Ramos (cell line): ENCODE data around the gene DOCK3.

ENCODE experiments used
- in situ Hi-C: fragments of 300-500 bp; cut with MboI; formaldehyde crosslinking; loops from one replicate; pipeline ENCODE4 v1.14.3; 2022; ENCODE audit warnings: low sequenced_read_pairs; ENCODE audit not compliant: unreplicated experiment

The DOCK3 gene

DNA sequence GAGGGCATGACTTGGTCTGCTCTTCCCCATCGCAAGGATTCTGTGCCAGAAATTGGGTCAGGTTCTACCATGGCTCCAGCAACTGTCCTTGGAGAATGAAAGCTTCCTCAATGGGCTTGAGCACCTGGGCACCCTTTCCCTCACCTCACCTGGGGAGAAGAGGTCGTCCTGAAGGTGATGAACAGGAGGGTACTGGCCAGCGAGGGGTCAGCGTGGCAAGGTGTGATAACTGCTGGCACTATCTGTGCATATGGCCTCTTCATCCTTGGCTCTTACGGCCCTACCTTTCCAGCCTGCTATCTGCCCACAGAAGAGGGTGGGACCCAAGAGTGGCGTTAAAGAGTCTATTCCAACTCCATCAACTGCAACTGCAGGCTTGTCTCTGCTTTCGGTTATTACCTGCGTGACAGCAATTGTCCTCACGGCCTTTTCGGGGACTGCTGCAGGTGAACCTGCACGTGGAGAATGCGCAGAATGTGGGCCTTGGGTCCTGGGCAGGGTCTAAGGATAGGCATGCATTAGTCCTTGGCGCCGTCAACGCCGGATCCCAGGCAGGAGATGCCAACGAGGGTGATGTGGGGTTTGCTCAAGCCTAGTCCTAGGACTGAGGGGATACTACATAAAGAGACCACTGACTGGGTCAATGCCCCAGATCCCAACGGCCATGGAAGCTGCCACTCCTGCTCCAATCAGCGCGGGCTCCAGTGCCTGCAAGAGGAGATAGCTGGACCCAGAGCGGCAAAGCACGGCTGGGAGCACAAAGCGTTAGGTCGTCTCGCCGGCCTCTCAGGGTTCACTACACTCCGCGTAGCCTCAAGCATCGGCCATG is 715.7 kb downstream of the DOCK3 start:
- in situ Hi-C loops: no loop called here

DNA sequence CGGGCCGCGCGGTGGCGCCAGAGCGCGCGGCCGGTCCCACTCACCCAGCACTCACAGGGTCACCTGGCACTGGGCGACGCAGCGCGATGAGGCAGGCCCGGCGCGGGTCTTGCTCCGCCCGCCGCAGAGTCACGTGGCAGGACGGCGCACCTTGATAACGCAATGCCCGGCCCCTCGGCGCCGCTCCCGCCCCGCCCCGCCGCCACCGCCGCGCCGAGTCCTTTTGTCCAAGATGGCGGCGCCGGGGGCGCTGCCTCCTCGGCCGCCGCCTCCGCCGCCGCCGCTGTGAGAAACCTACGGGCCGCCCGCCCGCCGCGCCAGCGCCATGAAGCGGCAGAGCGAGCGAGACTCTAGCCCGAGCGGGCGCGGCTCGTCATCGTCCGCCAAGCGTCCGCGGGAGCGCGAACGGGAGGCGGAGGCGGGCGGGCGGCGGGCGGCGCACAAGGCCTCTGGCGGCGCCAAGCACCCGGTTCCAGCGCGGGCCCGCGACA is 716.4 kb downstream of the DOCK3 start, which contains the start of gene RBM15B:
TSS of gene RBM15B (plus strand) at position 211 of the 491 bp plus-strand sequence. CDS start at position 326, 115 bp downstream.
- in situ Hi-C loops: no loop called here

DNA sequence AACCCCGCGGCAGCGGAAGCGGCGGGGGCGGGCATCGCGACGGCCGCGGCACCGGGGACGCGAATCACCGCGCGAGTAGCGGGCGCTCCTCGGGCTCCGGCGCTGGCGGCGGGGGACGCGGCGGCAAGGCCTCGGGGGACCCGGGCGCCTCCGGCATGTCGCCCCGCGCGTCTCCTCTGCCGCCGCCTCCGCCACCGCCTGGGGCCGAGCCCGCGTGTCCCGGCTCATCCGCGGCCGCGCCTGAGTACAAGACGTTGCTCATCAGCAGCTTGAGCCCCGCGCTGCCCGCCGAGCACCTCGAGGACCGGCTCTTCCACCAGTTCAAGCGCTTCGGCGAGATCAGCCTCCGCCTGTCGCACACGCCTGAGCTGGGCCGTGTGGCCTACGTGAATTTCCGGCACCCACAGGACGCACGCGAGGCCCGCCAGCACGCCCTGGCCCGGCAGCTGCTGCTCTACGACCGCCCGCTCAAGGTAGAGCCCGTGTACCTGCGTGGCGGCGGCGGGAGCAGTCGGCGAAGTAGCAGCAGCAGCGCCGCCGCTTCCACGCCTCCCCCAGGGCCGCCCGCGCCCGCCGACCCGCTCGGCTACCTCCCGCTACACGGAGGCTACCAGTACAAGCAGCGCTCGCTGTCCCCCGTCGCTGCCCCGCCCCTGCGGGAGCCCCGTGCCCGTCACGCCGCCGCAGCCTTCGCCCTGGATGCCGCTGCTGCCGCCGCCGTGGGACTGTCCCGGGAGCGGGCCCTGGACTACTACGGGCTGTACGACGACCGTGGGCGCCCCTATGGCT is 717.0 kb downstream of the DOCK3 start:
- in situ Hi-C loops: no loop called here

DNA sequence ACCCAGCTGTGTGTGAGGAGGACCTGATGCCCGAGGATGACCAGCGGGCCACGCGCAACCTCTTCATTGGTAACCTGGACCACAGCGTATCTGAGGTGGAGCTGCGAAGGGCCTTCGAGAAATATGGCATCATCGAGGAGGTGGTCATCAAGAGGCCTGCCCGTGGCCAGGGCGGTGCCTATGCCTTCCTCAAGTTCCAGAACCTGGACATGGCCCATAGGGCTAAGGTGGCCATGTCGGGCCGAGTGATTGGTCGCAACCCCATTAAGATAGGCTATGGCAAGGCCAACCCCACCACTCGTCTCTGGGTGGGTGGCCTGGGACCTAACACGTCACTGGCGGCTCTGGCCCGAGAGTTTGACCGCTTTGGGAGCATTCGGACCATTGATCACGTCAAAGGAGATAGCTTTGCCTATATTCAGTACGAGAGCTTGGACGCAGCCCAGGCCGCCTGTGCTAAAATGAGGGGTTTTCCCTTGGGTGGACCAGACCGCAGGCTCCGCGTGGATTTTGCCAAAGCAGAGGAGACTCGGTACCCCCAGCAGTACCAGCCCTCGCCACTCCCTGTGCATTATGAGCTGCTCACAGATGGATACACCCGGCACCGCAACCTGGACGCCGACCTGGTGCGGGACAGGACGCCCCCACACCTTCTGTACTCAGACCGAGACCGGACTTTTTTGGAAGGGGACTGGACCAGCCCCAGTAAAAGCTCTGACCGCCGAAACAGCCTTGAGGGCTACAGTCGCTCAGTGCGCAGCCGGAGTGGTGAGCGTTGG is 717.8 kb downstream of the DOCK3 start:
- in situ Hi-C loops: no loop called here

DNA sequence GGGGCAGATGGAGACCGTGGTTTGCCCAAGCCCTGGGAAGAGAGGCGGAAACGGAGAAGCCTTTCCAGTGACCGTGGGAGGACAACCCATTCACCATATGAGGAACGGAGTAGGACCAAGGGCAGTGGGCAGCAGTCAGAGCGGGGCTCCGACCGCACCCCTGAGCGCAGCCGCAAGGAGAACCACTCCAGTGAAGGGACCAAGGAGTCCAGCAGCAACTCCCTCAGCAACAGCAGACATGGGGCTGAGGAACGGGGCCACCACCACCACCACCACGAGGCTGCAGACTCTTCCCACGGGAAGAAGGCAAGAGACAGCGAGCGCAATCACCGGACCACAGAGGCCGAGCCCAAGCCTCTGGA is 718.4 kb downstream of the DOCK3 start:
- in situ Hi-C loops: no loop called here

DNA sequence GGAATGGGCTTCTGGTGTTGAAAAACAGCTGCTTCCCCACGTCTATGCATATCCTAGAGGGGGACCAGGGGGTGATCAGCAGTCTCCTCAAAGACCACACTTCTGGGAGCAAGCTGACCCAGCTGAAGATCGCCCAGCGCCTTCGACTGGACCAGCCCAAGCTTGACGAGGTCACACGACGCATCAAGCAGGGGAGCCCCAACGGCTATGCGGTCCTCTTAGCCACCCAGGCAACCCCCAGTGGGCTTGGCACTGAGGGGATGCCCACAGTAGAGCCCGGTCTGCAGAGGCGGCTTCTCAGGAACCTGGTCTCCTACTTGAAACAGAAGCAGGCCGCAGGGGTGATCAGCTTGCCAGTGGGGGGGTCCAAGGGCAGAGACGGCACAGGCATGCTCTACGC is 718.8 kb downstream of the DOCK3 start:
- in situ Hi-C loops: no loop called here

DNA sequence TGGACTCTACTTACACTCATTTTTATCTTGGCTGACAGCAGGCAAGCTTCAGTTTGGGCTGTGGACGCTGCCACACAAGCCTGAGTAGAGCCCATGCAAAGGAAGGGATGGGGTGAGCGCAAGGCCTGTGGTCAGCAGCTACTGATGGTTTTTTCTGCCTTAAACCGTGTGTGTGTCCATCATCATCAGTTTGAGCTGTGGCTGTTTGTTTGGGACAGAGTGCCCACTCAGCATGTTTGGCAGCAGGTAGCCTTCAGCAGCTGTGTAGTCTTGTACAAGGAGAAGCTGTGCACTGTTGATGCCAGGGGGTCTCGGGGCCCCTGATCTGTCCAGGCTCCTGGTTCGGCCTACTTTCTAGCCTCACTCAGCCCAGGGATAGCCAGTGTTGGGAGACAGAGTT is 719.8 kb downstream of the DOCK3 start:
- in situ Hi-C loops: no loop called here

DNA sequence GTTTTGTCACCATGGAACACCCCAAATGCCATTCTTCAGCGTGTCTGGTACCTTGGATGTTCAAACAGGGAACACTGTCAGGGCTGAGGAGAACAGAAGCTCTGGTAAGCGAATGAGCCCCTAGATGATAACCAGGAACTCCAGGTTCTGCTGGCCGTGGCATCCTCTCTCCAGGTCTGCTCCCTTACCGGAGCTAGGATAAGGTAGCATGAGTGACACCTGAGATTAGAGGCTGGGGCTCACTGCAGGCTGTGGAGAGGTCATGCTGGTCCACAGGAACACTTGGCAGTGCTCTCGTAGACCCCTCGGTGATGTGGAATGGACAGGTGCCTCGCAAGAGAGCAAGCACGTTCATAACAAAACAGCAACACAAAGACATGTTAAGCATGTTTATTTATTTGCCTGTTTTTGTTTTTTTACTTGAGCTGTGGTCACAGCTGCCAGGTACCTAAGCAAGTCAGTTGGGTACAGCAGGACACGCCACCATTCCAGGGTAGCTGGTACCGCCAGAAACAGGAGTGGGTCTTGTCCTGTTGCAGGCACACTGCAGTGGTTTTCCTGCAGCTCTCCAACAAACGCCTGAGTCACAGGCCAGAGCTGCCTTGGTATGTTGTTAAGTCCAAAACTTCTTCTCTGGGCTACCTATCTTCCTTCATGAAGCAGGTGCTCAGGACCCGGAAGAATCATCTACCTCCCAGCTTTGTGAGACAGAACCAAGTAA is 720.9 kb downstream of the DOCK3 start:
- in situ Hi-C loops: no loop called here

DNA sequence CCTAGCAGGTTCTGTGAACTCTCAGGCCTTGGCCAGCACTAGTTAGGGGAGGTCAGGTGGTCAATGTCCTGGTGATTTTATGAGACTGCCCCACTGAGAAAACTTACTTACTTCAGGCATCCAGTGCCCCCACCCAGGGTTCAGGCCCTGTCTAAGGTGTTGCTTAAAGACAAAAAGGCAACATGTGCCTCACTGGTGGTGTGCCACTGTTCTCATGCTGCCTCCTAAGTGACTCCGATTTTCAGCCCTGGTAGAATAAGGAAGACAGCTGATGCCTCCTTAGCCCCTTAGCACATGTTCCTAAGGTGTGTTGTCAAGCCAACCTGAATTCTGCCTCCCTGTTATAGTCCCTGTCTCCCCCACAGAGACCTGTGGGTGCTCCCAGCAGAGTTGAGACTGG is 721.7 kb downstream of the DOCK3 start:
- in situ Hi-C loops: no loop called here

DNA sequence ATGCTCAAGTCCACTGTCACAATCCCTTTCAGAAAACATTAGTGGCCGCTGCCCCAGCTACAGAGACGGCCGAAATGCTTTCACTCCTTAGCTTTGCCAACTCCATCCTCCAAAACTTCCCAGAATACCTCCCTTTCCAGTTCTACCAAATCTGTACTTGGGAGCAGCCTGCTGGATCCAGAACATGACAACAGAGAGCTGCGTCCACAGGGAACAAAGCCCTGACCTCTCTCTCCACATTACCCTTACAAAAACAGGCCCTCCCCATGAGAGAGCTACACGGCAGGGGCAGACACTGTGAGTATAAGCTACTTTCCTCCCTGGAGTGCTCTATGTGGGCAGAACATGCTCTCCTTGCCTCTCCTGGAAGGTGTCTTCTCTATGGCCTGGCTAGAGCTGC is 722.7 kb downstream of the DOCK3 start:
- in situ Hi-C loops: no loop called here

DNA sequence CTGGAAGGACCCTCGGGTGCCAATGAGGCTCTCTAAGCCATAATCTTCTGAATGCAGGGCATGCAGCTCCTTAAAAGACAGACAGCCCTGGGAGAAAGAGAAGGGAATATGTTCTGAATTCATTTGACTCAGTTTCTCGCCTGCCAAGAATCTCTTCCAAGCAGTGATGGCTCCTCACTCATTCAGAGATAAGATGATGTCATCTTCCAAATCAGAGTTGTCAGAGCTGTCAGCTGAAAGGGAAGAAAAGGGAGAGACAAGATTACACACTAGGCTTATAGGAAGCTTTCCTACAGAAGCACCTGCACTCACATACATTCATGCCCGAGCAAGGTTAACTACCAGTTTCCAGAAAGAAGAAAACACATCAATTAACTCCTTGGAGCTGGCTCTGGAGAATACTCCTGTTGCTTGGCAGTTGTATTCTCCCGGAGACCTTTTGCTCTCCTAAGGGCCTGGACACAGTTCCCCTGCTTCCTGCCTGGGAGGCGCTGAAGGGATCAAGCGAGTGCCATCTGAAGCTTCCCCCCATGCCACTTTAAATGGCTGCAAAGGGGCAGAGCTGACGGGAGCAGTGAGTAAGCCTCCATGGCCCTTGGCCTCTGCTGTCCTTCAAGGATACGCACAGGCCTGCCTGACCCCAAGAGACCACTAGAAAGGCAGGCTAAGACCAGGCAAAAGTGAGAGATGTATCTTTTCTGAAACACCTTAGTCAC is 724.0 kb downstream of the DOCK3 start:
- in situ Hi-C loops: no loop called here

DNA sequence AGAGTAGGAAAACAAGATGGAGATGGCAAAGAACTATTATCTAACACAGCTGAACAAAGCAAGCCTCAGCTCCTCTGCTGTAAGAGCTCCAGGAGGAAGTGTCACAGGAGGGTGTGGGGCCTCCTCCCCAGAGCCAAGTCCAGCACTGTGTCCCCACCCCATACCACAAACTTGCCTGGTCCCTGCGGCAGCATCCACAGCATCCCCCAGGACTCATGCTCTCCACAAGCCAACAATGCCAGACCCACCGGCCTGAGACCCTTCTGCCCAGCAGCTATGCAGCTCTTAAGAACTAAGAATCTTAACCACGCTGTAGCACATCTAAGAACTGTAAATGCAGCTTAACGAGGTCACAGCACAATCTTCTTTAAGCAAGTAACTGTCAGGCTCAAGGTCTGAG is 725.4 kb downstream of the DOCK3 start:
- in situ Hi-C loops: no loop called here

DNA sequence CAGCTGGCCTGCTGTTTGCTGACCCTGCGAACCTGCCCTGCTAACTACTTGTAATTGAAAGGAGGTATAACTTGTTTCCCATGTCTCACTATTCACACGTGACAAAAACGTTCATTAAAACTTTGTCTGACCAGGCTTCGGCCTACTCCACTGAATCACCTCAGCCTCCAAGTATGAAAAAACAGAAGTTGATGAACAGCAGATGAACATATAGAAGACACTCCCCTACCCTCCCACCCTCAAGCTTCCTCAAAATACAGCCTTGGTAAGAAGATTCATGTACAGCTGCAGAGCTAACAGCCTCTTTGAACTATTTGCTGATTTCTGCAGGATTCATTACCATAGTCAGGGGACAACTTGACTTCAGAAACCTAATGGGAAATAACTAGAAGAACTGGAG is 727.0 kb downstream of the DOCK3 start:
- in situ Hi-C loops: no loop called here

DNA sequence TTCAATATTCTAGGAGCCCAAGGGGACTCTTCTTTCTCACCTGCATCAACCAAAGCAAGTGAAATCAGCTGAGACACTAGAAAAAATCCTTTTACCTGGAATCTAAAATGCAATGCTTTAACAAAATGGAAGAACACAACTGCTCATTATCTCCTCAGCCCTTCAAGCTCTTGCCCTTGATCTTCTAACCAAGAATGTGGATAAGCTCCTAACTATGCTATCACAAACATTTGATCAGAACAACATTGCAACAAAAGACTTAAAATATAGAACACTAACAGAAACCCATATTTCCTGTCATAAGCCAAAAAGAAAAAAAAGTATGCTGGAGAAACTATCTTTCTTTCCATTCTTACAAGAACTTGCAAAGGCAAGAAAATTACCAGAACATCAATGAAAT is 728.9 kb downstream of the DOCK3 start:
- in situ Hi-C loops: no loop called here

DNA sequence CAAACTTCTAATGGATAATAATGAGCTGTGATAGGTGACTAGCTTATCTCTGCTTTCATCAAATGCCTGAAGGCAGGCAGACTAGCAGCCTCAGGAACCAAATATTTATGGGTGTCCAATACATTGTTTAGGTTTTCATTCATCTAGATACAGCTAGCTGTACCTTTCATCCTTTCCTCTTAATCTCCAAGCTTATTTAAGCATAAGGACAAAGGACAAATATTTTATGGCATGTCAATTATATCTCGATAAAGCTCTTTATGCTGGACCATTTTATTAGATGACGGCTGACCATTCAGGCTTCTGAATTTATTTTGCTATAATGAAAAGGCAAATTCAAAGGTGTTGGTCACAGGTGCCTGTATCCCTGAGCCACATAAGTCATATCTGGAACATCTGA is 733.3 kb downstream of the DOCK3 start:
- in situ Hi-C loops: no loop called here

DNA sequence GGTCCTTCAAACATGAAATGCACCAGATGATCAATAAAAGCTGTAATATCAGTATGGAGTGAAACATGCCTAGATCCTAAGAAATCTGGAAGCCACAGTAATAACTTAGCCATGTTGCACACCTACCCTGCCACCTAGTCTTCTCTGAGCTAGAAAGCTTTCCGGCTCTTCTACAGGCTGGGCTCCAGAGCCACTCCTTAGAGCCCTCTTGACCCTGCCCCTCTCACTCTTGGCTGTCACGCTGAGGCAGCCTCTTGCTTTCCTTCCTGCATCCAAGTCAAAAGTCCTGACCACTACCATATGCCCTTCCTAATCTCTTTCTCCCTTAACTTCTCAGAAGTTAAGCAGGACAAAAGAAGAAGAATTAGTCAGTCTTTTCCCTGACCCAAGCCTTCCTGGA is 734.1 kb downstream of the DOCK3 start:
- in situ Hi-C loops: no loop called here

DNA sequence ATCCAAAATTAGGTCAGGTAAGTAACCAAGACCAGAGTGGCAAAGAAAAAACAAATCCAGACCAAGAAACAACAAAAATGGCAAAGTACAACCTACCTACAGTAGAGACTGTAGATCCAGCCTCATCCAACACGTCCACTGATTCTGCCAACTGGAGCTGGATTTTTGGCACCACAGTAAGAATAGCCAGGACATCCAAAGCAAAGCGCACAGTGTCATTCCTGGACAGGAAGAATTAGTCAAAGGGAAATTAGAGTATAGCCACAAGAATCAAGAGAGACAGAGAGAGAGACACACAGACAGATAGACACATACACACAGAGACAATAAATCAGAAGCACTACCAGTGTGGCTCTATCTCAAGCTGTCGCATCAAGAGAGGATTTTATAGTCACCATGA is 747.5 kb downstream of the DOCK3 start:
- in situ Hi-C loops: no loop called here

DNA sequence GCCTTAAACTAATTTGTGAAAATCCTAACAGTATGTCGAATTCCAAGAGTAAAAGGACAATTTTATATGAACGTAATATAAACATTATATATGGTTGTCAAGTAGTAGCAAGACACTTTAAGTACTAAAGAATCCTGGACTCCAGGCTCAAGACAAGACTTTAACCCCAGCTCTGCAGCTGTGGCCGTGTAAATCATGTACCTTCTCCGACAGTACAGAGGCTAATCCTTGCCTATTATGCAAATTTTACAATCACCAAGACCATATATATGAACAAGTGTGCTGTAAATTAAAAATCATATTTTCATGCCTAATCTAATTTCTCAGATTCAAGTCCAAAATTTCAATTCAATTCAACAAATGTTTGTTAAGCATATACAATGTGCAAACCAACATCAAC is 752.2 kb downstream of the DOCK3 start:
- in situ Hi-C loops: no loop called here

DNA sequence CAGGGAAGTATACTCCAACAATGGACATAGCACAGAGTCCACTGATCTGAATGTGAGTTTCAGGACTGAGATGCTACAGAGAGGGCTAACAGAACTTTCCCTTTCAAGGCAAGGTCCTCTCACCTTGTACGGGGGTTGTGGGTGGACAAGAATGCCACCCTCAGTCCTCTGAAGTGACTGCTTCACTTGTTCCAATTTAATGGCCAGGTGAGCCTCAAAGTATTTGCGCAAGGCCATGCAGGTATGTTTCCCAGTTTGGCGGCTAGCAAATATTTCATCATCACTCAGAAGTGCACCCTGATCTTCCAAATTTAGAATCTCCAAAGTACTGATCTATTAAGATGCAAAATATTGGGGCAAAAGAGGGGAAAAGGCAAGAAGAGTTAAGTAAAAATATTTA is 754.4 kb downstream of the DOCK3 start:
- in situ Hi-C loops: no loop called here
